Measurements from ENCODE around the gene ZNF333. TPM values are rescaled to one million over a fixed set of nuclear protein-coding genes. Genes with fewer than 3 reads are reported as not detected.

ZNF333 gene
- total RNA-seq, 1 experiment from 2014 or later: 6.0 TPM

DNA sequence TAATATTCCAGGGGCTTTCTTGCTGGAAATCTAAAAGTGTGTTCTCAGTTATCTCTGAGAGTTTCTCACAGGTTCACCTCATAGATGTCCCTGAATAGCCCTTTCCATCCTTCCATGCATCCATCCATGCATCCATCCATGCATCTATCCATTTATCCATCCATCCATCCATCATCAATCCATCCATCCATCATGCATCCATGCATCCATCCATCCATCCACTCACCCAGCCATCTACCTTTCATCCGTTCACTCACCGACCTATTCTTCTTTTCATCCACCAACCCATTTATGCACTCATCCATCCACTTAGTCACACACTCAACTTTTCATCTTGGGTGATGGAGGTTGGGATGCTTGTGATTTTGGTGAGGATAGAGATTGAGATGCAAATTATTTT is 7.8 kb upstream of the ZNF333 start:
- Histone ChIP-seq H2AK5ac (ENCODE audit: insufficient read length, low read length) (no peak overlapping the region), H2BK12ac (ENCODE audit: insufficient read length, low read depth, low read length) (no peak overlapping the region), H2BK15ac (ENCODE audit: low read depth, low read length) (no peak overlapping the region), H3K27ac (ENCODE audit: insufficient read length, low read depth, low read length) (no peak overlapping the region), H4K91ac (ENCODE audit: insufficient read length, low read depth, low read length) (no peak overlapping the region), H3T11ph (ENCODE audit: low read length) (no peak overlapping the region), H3K23ac (ENCODE audit: insufficient read length, low read depth, low read length) (no peak overlapping the region), H4K20me1 (ENCODE audit: control insufficient read depth, insufficient read depth, insufficient read length) (no peaks in the 10 kb centered on the region), H3K9ac (ENCODE audit: extremely low read depth, insufficient read length, low read length) (no peak overlapping the region), H2BK20ac (ENCODE audit: low read depth, low read length, poor library complexity, severe bottlenecking) (no peak overlapping the region), H3K79me2 (ENCODE audit: insufficient read depth, low read length) (no peaks in the 10 kb centered on the region), H3K4ac (ENCODE audit: low read depth, low read length) (no peak overlapping the region), H2AFZ (ENCODE audit: low read length) (no peak overlapping the region), H4K8ac (replicated peaks; ENCODE audit: insufficient read length, low read depth, low read length) (no peak overlapping the region), H3K23me2 (ENCODE audit: insufficient read length, low read depth, low read length, poor library complexity, severe bottlenecking) (no peaks in the 10 kb centered on the region), H4K5ac (ENCODE audit: insufficient read length, low read depth, low read length) (no peak overlapping the region), H3K14ac (ENCODE audit: insufficient read depth, low read length) (no peak overlapping the region), H3K4me2 (ENCODE audit: insufficient read depth, insufficient read length, low read length) (no peak overlapping the region), H3K4me1 (ENCODE audit: insufficient read depth, low read length) (no peaks in the 10 kb centered on the region), H3K18ac (ENCODE audit: insufficient read length, low read depth, low read length) (no peak overlapping the region), H2BK5ac (ENCODE audit: insufficient read length, low read length) (no peak overlapping the region), H3K56ac (ENCODE audit: insufficient read length, low read depth, low read length) (no peak overlapping the region), H3K27me3 (ENCODE audit: insufficient read depth, low read length) (no peaks in the 10 kb centered on the region), H3K9me3 (ENCODE audit: control insufficient read depth, low read depth, low read length) (no peaks in the 10 kb centered on the region), H2BK120ac (ENCODE audit: low read depth, low read length, poor library complexity, severe bottlenecking) (no peak overlapping the region), H3K79me1 (ENCODE audit: insufficient read depth, low read depth, low read length, poor library complexity, severe bottlenecking) (no peaks in the 10 kb centered on the region)
- DNase-seq: no peak
- Mint-ChIP-seq H3K4me1 (no peaks in the 10 kb centered on the region), H3K36me3 (ENCODE audit: insufficient read depth in 1 of 3, low read depth in 3 of 3) (no peaks in the 10 kb centered on the region), H3K4me3 (no peak overlapping the region), H3K27me3 (ENCODE audit: low read depth) (peaks cover 13% of the 10 kb centered on the region), H3K9me3 (peaks cover 5 to 24% of the 10 kb centered on the region in 2 experiments; a peak in 3 of 5 replicates), H3K27ac (no peak overlapping the region)
- TF ChIP-seq CTCF (conservative IDR thresholded peaks at IDR 0.05): no peak
- 100% methylated on average over 2 of the region's 2 CpGs for WGBS (ENCODE audit: extremely low coverage, insufficient read length, low lambda C conversion rate)
